Progenitor cell of endocrine pancreas (in vitro differentiated cells): Measurements from ENCODE around the gene MAFG. TPM values are rescaled to one million over a fixed set of nuclear protein-coding genes. Genes with fewer than 3 reads are reported as not detected.

Experiments
- DNase-seq: peaks from one replicate; pipeline ENCODE4 v3.0.0; 2021; ENCODE audit warnings: low spot score; ENCODE audit not compliant: unreplicated experiment
- H3K27ac Mint-ChIP-seq: 2 replicates; pipeline ENCODE4 v1.8.0; 2021; ENCODE audit warnings: mild to moderate bottlenecking, moderate library complexity, mixed read lengths
- H3K27me3 Mint-ChIP-seq: 2 replicates; pipeline ENCODE4 v1.8.0; 2021; ENCODE audit warnings: mixed read lengths
- H3K36me3 Mint-ChIP-seq: 2 replicates; pipeline ENCODE4 v1.8.0; 2022; ENCODE audit warnings: mixed read lengths; ENCODE audit not compliant: insufficient read depth
- H3K4me1 Mint-ChIP-seq: 2 replicates; pipeline ENCODE4 v1.8.0; 2021; ENCODE audit warnings: low read depth, mixed read lengths
- H3K4me3 Mint-ChIP-seq: 2 replicates; pipeline ENCODE4 v1.8.0; 2021; ENCODE audit warnings: low read depth, mild to moderate bottlenecking, moderate library complexity, mixed read lengths
- H3K9me3 Mint-ChIP-seq: 2 replicates; pipeline ENCODE4 v1.8.0; 2021; ENCODE audit warnings: low read depth, mixed read lengths
- total RNA-seq: library from RNA; stranded (reverse); gene quantifications from 2 replicates; pipeline ENCODE4 v1.2.1, GENCODE V29; 2021
- TF ChIP-seq, protein P1 (sequence below): fragments of 200-600 bp; sonication (generic); IDR thresholded peaks from one replicate; pipeline ENCODE4 v1.5.0; 2021; ENCODE audit warnings: antibody characterized with exemption, mild to moderate bottlenecking; ENCODE audit not compliant: unreplicated experiment

Gene MAFG
- total RNA-seq, 1 donor from 2014 or later: 29.5 TPM

DNA sequence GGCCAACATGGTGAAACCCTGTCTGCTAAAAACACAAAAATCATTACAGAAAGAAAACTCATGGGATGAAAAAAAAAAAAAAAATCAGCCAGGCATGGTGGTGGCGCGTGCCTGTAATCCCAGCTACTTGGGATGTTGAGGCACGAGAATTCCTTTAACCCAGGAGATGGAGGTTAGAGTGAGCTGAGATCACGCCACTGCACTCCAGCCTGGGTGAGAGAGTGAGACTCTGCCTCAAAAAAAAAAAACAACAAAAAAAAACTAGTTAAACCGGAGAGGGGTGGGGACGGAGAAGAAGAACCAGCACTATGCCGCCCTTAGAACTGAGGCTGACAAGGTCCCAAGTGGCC is 40.8 kb upstream of the MAFG start:
- Mint-ChIP-seq H3K4me1 (peaks cover 1% of the 10 kb centered on the region), H3K27ac (peak overlapping the region; percentile 52), H3K36me3 (no peaks in the 10 kb centered on the region), H3K27me3 (peaks cover 32% of the 10 kb centered on the region), H3K4me3 (no peak overlapping the region), H3K9me3 (no peaks in the 10 kb centered on the region)
- DNase-seq: no peak
- TF ChIP-seq, protein P1, sequence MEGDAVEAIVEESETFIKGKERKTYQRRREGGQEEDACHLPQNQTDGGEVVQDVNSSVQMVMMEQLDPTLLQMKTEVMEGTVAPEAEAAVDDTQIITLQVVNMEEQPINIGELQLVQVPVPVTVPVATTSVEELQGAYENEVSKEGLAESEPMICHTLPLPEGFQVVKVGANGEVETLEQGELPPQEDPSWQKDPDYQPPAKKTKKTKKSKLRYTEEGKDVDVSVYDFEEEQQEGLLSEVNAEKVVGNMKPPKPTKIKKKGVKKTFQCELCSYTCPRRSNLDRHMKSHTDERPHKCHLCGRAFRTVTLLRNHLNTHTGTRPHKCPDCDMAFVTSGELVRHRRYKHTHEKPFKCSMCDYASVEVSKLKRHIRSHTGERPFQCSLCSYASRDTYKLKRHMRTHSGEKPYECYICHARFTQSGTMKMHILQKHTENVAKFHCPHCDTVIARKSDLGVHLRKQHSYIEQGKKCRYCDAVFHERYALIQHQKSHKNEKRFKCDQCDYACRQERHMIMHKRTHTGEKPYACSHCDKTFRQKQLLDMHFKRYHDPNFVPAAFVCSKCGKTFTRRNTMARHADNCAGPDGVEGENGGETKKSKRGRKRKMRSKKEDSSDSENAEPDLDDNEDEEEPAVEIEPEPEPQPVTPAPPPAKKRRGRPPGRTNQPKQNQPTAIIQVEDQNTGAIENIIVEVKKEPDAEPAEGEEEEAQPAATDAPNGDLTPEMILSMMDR: no peak

DNA sequence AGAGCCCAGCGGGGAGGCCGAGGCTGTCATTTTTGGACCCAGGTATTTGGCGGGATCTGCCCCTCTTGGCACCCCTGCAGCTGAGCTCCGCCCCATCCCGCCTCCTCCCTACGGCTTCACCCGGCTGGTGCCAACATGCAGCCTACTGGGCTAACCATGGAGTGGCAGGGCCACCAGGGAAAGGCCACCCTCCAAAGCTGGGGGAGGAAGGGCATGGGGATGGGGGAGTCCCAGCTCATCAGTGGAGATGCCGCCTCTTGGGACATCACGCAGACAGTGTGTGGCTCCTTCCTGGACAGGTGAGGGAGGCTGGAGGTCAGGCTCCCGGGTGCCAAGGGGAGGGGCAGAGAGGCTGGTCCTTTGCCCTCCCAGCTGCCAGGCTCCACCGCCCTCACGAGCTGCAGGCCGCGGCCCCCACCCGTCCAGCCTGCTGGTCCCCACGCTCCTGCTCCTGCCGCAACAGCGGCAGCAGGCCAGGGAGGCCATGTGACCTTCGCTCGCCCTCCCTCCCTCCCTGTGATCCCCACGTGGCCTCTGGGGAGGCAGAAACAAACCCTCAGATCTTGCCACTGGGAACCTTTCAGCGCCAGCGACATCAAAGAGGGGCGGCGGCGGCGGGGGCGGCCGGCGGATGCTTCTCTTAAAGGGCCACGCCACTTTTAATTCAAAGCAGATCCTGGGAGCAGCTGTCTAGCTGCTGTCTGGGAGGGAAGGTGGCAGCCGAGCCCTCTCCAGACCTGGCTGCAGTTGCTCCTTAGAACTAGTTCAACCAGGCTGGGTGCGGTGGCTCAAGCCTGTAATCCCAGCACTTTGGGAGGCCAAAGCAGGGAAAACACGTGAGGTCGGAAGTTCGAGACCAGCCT is 40.2 kb upstream of the MAFG start:
- H3K27ac Mint-ChIP-seq: peak overlapping the region; percentile 52
- H3K4me3 Mint-ChIP-seq: no peak overlapping the region
- H3K27me3 Mint-ChIP-seq: peaks cover 38% of the 10 kb centered on the region
- no peaks in the 10 kb centered on the region for H3K9me3 Mint-ChIP-seq
- peak; percentile 53 for DNase-seq
- no peaks in the 10 kb centered on the region for H3K36me3 Mint-ChIP-seq
- peaks cover 1% of the 10 kb centered on the region for H3K4me1 Mint-ChIP-seq
- TF ChIP-seq, protein P1: no peak

DNA sequence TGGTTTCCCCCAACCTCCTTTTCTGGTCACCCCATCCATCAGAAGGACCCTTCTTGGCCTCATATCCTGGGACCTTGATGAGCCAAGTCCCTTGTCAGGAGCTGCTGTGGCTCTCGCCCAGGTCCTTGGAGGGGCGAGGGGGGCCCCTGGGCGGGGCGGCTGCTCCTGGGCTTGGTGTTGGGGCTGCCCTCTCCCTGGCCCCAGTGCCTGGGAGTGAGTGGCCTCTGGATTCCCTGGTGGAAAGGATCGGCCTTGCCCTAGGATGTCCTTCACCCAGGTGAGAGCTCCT is 39.7 kb upstream of the MAFG start:
- no peak for DNase-seq
- H3K27ac Mint-ChIP-seq: no peak overlapping the region
- H3K4me3 Mint-ChIP-seq: no peak overlapping the region
- peaks cover 44% of the 10 kb centered on the region for H3K27me3 Mint-ChIP-seq
- no peaks in the 10 kb centered on the region for H3K36me3 Mint-ChIP-seq
- H3K9me3 Mint-ChIP-seq: no peaks in the 10 kb centered on the region
- H3K4me1 Mint-ChIP-seq: peaks cover 1% of the 10 kb centered on the region
- TF ChIP-seq, protein P1: no peak

DNA sequence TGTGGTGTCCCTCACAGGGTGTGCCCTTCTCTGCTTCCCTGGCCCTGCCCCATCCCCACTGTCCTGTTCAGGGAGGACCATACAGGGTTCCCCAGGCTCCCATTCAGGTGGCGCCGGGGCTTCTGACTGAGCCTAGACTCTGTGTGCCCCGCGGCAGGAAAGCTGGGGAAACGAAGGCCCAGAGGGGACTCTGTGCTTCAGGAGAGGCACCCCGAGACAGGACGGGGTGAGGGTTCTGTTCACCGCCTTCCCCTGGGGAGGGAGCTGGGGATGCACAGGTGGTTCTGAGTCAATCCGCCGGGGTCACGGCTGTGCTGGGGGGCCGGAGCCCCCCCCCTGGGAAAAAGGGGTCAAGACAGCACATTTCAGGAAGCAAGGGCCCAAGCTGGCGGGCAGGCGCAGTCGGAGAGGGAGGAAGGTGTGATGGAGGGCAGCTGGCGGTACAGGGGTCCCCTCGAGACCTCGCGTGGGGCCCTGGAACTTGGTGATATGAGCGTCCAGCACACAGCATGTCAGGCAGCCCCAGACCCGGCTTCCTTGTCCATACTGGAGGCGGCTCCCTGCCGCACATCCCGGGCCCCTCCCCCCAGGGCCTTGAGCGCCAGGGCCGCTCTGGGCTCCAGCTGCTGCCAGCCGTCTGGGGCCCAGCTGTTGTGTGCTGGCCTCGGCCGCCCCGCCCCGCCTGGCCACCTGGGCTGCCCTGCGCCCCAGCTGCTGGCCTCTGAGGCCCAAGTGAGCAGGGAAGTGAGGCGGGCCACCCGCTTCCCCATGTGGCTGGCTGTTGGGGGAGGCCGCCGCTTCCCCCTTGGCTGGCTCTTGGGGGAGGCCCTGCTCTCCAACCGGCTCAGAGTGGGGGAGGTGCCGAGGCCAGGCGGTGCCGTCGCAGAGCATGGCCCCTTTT is 39.1 kb upstream of the MAFG start:
- Mint-ChIP-seq H3K36me3 (no peaks in the 10 kb centered on the region), H3K27me3 (peaks cover 46% of the 10 kb centered on the region), H3K4me3 (no peak overlapping the region), H3K27ac (no peak overlapping the region), H3K4me1 (peaks cover 1% of the 10 kb centered on the region), H3K9me3 (no peaks in the 10 kb centered on the region)
- DNase-seq: no peak
- TF ChIP-seq, protein P1: no peak

DNA sequence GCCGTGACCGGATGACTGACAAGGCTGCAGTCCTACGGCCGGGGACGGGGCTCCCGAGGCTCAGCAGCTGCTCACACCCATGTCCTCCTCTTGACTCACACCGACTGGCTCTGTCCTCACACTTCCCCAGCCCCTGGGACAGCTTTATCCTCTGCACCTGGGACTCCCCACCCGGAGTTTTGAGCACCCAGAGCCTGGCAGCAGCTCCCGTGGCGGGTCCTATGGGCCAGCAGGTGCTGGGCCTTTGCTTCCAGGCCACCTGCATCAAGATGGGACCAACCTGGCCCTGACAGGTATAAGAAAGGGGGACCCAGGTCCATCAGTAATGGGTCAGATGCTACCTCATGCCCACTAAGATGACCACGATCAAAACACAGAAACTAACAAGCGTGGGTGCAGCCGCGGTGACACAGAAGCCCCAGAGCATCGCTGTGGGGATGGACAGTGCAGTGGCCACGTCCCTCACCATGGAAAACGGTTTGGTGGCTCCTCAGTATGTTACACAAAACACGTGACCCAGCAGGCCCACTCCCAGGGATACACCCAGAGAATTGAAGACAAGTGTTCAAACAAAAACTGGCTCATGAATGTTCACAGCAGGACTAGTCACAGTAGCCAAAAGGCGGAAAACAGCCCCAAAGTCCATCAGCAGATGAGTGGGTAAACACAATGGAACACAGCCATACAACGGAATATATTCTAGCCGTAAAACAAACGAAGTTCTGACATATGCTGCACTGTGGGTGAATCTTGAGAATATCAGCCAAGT is 36.7 kb upstream of the MAFG start:
- Mint-ChIP-seq H3K36me3 (no peaks in the 10 kb centered on the region), H3K4me3 (no peak overlapping the region), H3K27ac (no peak overlapping the region), H3K4me1 (peaks cover 1% of the 10 kb centered on the region), H3K9me3 (no peaks in the 10 kb centered on the region), H3K27me3 (peaks cover 46% of the 10 kb centered on the region)
- DNase-seq: no peak
- TF ChIP-seq, protein P1: no peak
